Stimulated activated CD8-positive, alpha-beta memory T cell treated with anti-CD3 and anti-CD28 coated beads, Interleukin-4, amount 100 ng/mL, for 4 hours (primary cell): ENCODE measurements around the gene SUMO2.
A peak's percentile ranks its signal among the peaks of the same experiment; 100 is the strongest.
"Not testable (repeated sequence)": the region's sequence is repeated elsewhere in the genome, so short reads cannot be mapped to it uniquely, and the experiment has no call there.

Experiments used
- DNase-seq, 2 donors: peaks; one replicate each; pipeline ENCODE4 v3.0.0-alpha.2; 2020; ENCODE audit warnings: low read depth in 2 of 2, low spot score in 1 of 2

SUMO2 gene

DNA sequence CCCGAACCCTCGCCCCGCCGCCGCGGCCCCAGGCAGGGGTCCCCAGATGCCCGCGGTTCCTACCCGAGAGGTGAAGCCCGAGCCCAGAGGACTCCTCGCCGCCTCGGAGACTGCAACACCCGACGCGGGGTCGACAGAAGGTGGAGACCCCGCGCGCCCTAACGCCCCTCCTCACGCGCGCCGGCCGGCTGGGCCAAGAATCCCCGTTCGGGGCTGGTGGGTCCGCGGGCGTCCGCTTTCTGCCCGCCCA, 515 bp downstream of the SUMO2 start:
- DNase-seq, result no peak

DNA sequence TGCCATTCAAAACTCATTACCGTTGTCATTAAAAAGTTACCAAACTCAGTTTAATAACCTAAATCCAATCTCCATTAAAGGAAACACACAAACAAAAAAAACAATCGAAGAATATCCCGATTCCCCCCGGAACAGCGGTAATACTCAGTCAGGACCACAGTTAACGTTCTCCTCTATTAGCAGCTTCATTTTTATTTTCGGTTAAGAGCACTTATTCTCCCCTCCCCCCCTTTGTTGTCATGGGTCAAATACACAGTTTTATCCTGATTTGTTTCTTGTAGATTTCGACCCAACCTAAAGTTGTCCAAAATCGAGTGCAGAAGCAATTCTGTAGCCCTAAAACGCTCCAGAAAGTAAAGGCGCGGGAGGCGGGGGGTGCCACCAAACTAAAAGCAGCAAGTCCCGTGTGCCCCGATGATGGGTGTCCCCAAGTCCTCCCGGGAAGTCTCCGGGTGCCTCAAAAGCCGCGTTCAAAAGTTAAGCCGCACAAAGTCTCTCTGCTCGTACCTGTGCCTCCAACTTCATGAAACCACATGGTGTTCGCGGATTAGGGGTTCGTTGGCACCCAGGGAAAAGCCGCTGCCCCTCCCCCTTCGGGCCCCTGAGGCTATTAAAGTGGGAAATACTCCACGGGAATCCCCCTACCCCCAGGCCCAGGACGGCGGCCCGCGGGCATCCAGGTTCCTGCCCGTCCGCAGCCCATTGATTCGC, 996 bp downstream of the SUMO2 start:
- no peak for DNase-seq

DNA sequence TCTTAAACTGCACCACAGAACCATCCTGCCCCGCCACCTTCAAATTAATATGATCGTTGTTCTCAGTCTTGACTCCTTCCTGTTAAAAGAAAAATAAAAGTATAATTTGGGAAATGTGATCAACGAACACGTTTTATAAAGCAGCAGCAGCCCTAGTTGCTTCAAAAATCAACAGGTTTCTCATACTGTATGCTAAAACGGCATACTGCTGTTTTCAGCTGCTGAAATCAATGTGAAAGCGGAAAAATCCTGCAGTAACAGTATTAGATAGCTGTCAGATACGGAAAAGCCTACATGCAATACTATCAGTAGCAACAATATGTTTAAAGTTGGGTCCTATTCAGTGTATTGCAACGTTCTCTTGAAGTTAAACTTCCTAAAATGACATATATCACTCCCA, 1.6 kb downstream of the SUMO2 start:
- no peak for DNase-seq

DNA sequence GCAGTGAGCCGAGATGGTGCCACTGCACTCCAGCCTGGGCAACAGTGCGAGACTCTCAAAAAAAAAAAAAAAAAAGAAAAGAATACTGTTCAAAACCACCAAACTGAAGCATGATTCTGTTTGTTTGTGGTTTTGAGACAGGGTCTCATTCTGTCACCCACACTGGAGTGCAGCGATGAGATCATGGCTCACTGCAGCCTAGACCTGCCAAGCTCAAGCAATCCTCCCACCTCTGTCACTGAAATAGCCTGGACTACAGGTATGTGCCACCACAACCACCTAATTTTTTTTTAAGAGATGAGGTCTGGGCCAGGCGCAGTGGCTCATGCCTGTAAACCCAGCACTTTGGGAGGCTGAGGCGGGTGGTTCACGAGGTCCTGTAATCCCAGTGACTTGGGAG, 4.3 kb downstream of the SUMO2 start:
- DNase-seq, result no peak

DNA sequence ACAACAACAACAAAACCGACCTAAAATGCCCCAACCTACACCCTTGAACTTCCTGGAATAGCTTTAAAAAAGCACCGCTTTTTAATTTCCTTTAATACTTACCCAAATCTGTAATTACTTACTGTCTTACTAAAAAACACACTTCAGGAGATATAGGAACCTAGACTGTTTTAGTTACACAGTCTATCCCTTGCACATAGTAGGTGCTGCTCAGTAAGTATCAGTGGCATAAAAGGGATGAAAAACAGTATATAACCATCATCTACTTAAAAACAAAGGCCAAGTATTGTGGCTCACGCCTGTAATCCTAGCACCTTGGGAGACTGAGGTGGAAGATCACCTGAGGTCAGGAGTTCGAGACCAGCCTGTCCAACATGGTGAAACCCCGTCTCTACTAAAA, 6.1 kb downstream of the SUMO2 start:
- no peak for DNase-seq

DNA sequence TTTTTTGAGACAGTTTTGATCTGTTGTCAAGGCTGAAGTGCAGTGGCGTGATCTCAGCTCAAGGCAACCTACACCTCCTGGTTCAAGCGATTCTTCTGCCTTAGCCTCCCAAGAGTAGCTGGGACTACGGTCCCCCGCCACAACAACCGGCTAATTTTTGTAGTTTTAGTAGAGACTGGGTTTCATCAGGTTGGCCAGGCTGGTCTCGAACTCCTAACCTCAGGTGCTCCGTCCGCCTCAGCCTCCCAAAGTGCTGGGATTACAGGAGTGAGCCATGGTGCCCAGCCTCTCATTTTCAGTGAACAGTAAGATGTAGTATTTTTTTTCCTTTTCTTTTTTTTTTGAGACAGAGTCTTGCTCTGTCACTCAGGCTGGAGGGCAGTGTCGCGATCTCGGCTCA, 7.8 kb downstream of the SUMO2 start:
- no peak for DNase-seq

DNA sequence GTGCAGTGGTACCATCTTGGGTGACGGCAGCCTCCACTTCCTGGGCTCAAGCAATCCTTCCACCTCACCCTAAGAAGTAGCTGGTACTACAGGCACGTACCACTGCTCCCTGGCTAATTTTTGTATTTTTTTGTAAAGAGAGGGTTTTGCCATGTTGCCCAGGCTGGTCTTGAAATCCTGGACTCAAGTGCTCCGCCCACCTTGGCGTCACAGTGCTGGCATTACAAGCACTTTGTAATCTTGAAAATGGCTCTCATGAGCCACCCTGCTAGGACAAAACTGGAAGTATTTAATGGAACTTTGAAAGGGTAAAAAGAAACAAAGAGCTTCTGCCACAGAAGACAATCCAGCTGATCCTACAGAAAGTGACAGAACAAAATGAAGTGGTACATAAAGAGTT, 9.2 kb downstream of the SUMO2 start:
- no peak for DNase-seq

DNA sequence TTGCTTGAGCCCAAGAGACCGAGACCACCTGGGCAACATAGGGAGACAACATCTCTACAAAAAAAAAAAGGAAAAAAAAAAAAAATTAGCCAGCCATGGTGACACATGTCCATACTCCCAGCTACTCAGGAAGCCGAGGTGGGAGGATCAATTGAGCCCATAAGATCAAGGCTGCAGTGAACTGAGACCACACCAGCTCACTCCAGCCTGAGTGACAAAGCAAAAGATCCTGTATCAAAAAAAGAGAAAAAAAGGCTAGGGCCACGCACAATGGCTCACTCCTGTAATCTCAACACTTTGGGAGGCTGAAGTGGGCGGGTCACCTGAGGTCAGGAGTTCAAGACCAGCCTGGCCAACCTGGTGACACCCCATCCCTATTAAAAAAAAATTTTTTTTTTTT, 13.8 kb downstream of the SUMO2 start:
- DNase-seq, result no peak

DNA sequence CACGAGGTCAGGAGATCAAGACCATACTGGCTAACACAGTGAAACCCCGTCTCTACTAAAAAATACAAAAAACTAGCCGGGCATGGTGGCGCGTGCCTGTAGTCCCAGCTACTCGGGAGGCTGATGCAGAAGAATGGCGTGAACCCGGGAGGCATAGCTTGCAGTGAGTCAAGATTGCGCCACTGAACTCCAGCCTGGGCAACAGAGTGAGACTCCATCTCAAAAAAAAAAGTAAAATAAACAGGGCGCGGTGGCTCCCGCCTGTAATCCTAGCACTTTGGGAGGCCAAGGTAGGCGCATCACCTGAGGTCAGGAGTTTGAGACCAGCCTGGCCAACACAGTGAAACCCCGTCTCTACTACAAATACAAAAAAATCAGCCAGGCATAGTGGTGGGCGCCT, 18.2 kb downstream of the SUMO2 start:
- not testable (repeated sequence) for DNase-seq

DNA sequence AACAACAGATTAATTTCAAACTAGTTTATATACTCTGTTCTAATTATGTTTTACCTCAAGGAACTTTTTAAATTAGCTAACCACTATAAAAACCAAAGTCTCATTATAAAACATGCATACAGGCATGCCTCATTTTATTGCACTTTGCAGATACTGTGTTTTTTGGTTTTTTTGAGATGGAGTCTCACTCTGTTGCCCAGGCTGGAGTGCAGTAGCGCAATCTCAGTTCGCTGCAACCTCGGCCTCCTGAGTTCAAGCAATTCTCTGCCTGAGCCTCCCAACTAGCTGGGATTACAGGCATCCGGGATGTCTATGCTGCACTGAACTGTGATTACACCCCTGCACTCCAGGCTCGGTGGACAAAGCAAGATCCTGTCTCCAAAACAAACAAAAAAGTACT, 19.7 kb downstream of the SUMO2 start:
- DNase-seq, result no peak

DNA sequence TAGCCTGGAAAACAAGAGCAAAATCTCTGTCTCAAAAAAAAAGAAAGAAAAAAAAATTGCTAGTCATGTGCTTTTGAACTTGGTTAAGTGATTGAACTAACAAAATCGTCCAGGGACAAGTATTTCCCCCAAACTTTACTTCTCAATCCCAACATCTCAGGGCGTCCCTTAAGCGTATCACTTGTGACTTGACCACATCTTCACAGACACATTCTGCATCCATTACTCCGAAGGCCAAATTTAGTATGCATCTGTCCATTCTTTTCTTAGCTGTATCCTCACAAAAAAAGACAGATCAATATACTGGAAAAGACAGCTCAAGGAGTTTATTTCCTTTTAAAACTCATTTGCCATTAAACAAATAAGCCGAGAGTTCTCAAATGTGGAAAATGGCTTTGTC, 22.5 kb downstream of the SUMO2 start:
- no peak for DNase-seq

DNA sequence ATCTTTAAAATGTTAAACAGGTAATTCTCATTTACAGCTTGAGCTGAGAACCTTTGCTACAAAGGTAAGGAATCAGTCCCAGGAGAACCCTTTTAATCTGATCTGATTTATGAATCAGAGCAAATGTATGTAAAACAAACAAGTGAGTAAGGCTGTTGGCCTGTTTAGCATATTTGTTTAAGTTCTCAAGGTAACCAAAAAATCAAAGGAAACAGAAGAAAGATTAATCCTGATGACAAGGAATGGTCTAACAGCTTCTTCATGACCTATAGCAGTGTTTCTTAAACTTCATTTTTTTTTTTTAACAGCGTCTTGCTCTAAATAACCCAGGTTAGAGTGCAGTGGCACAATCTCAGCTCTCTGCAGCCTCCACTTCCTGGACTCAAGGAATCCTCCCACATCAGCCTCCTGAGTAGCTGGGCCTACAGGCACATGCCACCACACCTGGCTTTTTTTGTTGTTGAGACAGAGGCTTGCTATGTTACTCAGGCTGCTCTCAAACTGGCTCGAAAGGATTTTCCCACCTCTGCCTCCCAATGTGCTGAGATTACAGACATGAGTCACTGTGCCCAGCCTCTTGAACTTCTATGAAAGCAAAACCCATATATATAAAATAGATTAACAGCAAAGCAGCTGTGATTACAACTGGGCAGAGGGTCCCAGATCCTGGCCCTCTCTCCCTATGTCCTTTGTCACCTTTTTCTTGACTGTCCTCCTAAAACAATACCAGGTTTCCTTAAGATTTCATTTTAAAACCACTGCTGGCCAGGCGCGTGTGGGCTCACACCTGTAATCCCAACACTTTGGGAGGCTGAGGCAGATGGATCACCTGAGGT, 23.3 kb downstream of the SUMO2 start:
- DNase-seq, result no peak

DNA sequence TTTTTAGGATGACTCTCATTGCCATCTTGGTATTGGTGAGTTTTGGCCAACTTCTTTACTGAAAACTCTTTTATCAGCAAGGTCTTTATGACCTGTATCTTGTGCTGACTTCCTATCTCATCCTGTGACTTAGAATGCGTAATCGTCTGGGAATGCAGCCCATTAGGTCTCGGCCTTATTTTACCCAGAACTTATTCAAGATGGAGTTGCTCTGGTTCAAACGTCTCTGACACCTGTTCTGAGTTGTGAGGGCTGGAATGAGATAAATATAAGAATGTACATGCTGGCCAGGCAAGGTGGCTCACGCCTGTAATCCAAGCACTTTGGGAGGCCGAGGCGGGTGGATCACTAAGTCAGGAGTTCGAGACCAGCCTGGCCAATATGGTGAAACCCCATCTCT, 24.3 kb downstream of the SUMO2 start:
- not testable (repeated sequence) for DNase-seq

DNA sequence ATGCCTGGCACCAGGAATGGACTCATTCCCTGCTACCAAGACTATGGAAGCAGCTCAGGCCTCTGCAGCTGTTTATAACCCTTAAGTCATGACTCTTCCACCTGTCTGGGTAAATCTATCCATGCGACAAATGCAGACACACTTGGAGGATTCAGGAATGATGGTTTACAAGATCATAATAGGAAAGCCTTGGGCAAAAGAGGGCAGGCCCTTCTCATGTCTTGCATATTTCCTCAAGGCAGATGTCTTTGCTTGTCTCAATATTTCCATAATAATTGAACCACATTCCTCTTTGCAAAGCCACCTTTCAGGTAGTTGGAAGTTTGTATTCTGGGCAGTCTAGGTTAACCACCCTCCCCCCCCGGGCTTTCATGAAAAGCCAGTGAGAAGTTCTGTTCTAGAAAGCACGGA, 27.6 kb downstream of the SUMO2 start:
- DNase-seq, result no peak

DNA sequence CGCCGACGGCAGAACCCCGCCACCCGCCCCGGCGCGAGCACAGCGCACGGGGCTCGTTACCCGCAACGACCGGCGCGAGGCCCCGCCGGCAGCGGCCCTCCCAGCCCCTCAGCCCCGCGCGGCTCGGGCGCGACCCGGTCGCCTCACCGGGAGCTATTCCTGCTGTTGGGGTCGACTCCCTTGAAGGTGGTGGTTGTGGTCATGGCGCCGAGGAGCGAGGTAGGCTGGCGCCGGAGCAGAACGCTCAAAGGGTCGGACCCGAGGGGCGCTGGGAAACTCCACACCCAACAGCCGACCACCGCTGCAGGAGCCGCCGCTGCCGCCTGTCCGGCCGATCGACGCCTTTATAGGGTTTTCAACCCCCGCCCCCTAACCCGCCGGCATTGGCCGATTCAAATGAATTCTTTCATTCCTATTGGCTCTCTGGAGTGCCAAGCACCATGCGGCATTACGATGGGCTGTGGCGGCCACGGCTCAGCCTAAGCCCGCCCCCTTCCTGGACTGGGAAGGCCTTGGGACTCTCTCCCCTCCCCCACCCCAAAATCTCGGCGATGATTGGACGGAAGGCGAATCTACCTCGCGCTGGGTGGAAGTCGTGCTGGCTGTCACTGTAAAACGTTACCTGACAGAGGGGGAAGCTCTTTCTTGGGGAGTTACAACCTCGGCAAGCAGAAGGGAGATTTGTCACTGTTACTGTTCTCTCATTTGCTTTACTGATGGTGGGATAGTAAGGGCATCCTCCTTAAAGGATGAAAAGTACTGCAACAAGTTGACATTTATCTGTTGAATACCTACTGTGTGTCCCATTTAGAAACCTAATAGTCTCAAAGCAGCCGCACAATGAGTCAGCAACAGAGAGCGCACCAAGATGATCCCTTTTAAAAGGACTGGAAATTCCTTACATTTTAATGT, 28.3 kb downstream of the SUMO2 start, which contains the start of gene JPT1:
TSS of gene JPT1 (minus strand) at position 318 of the 912 bp plus-strand sequence. CDS start at position 203, 115 bp downstream.
- DNase-seq, result peak; percentile 96

DNA sequence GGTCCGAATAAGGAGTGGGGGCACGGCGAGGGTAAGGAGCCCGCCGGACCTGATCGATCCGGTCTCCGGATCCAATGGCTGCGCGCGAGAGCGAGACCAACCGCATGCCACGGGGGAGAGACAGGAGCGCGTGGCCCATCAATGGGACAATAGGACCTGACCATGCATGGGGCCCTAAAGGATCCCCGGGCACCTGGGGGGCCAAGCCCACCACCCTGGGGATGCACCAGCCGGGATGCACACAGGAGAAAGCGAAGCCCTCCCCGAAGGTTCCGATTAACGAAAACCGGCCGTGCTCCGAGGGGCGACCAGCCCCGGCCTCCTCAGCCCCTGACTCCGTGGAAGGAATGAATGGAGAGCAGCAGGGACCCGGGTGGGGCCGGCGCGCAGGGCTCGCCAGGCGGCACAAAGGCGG, 29.0 kb downstream of the SUMO2 start:
- DNase-seq, result no peak

DNA sequence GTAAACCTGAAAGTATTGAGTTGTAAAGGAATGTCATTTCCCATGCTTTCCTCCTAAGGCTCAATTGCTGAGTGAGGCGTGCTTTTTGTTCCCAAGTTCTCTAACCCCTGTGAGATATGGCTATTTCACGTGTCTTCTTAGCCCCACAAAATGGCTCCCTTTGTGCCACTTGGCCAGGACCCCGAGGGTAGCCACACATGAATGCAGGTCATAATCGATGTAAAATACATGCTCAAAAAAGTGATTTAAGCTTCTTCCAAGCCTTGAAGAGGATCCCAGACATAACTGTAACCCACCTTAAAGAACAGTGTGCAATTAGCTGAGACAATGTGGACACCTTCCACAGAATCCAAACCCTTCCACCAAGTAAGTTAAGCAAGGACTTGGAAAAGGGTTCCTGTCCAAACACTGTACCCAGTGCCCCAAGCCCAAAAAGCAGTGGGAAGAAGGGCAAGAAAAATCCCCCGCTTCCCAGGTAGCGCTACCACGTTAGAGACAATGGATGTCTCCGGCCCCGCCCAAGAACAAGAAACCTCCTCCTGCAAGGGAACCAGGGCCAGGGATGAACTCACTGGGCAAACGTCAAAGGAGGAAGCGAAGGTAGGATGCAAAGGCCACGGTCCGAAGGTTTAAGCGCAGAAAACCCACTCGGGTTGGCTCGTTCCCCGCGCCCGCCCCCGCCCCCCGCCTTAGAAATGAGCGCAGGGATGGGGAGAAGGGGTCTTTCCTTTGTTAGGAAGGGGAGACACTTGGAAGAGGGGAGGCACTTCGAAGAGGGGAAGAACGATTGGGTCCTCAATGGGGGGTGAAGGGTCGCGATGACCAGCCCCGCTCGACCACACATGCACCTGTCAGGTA, 29.6 kb downstream of the SUMO2 start:
- no peak for DNase-seq

DNA sequence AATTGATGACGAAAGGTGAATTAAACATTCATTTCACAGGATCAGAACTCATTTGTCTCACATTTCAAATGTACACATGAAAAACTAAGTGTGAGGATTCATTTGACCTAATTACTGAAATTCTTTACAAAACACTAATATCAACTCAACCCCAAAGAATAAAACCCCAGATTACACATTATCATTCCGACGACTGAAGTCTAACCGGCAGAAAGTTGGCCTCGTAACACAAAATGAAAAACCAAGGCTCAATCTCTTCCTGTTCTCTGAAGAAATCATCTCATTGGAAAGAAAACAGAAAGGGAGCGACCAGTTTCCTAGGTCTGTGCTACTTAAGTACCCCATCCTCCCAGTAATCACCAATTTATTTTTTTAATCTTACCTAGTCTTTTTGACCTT, 30.2 kb downstream of the SUMO2 start:
- DNase-seq, result no peak

DNA sequence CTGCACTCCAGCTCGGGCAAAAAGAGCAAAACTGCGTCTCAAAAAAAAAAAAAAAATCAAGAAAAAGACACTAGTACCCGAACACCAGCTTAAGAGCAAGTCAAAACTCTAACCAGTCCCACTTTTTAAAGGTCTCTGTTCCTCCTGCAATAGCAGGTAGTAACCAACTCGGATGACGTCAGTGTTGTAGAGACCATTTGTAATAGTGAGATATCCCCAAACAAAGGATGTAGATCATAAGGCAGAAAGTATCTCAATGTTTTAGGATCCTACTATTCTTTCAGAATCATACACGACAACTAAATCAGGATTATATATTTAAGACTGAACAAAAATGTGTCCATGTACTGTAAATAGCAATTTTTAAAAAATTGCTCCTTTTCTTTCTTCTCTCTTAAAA, 30.8 kb downstream of the SUMO2 start:
- no peak for DNase-seq

DNA sequence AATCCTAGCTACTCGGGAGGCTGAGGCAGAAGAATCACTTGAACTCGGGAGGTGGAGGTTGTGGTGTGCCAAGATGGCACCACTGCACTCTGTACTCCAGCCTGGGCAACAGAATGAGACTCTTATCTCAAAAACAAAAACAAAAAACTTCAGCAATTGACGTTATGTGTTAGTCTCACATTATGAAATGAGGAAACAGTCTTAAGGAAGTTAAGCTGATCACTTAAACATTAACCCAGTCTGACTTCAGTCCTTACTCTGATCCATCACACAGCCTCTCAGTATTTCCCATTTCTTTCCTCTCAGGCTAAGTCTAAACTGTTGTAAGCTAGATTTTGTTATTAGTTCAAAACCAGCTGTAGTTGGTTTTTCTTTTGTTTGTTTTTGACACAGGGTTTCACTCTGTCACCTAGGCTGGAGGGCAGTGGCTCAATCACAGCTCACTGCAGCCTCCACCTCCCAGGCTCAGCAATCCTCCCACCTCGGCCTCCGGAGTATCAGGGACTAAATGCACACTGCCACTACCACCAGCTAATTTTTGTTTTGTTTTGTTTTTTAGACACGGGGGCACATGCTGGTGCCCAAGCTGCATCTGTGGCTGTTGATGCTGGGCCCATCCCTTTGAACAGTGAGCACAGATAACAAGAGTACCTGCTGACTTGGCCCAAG, 34.7 kb downstream of the SUMO2 start:
- DNase-seq, result no peak
